ENCODE data around the gene CDR2. TPM values are rescaled to one million over a fixed set of nuclear protein-coding genes. Genes with fewer than 3 reads are reported as not detected.

Gene CDR2
- total and polyA plus RNA-seq, 9 of the 15 experiments (the other 6 are each of a cell fraction or from before 2014, with no cell fraction given): 4.6 to 30.3 (median 19.9) TPM

DNA sequence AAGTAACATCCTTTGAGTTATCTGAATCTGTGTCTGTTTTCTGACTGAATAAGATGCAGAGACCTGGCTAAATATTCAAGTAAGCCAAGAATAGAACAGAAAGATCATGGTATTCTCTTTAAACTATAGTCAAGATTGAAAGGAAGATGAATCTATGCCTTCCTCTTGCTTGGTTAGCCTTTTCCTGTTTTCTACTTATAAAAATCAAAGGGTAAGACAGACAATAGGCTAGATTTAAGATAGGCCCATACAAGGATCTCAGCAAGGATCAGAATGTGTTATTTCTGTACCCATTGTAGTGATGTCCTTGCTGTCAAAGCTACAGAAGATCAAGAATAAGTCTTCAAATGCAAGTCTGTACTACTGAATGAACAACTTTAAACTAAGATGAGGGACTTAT, 7.0 kb upstream of the CDR2 start (continued):
- TF ChIP-seq NR3C1 (CRISPR knock-in tag; IDR thresholded peaks at IDR 0.05): no peak
- no peak for TF ChIP-seq JUN (IDR thresholded peaks at IDR 0.05; ENCODE audit: borderline replicate concordance, low read depth, low read length)
- TF ChIP-seq JUN (CRISPR knock-in tag; IDR thresholded peaks at IDR 0.05; ENCODE audit: borderline replicate concordance): no peak
- TF ChIP-seq GATA2 (CRISPR knock-in tag; IDR thresholded peaks at IDR 0.05): no peak
- no peak for TF ChIP-seq GMEB1 (CRISPR knock-in tag; IDR thresholded peaks at IDR 0.05)
- TF ChIP-seq HOMEZ (CRISPR knock-in tag; IDR thresholded peaks at IDR 0.05): no peak

DNA sequence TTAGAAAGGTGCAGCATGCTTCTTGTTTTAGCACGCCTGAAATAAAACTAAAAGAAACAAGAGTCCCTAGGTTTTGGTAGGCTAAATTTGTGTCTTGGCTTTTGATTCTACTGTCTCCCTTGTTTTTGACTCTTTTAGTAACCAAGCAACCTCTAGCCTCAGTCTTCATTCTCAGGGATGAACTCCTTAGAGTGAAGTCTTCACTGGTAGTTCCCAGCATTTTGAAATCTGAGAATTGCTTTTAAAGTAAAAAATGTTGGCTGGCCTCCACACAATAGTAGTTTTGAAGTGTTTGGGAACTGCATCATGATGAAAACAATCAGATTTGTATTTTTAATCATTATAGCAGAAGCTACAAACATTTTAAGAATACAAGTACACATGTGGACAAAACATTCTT, 6.1 kb upstream of the CDR2 start:
- DNase-seq (ENCODE audit: extremely low read depth in 1 of 4, low spot score in 3 of 4): no peak
- POLR2A ChIA-PET: no interaction called here
- TF ChIP-seq SPI1 (IDR thresholded peaks at IDR 0.05; ENCODE audit: borderline replicate concordance, low read depth, low read length): no peak
- TF ChIP-seq IFI16 (CRISPR knock-in tag; IDR thresholded peaks at IDR 0.05): no peak
- TF ChIP-seq HSF4 (CRISPR knock-in tag; IDR thresholded peaks at IDR 0.05; ENCODE audit: borderline replicate concordance): no peak
- TF ChIP-seq RNF2 (IDR thresholded peaks at IDR 0.05): no peak
- TF ChIP-seq TFE3 (CRISPR knock-in tag; IDR thresholded peaks at IDR 0.05): no peak
- no peak for TF ChIP-seq ZNF143 (CRISPR knock-in tag; IDR thresholded peaks at IDR 0.05)
- no peak for TF ChIP-seq NFATC3 (IDR thresholded peaks at IDR 0.05)
- no peak for TF ChIP-seq ZNF408 (CRISPR knock-in tag; IDR thresholded peaks at IDR 0.05; ENCODE audit: low read depth)
- no peak for TF ChIP-seq NBN (IDR thresholded peaks at IDR 0.05; ENCODE audit: low read depth)
- TF ChIP-seq ZNF282 (CRISPR knock-in tag; IDR thresholded peaks at IDR 0.05): no peak
- no peak for TF ChIP-seq GATAD2A (IDR thresholded peaks at IDR 0.05)
- TF ChIP-seq ZNF280A (IDR thresholded peaks at IDR 0.05; ENCODE audit: low read depth, partially characterized antibody): no peak

More for the DNA sequence above, 6.1 kb upstream of the CDR2 start:
- intact Hi-C loops (cut with micrococcal nuclease) (no loop called here), in situ Hi-C loops (cut with MboI) (loop anchor here (25.0 kb wide), 1 partner anchor 468 kb away; no protein-coding TSS in a partner anchor)
- Histone ChIP-seq H4K20me1 (replicated peaks; ENCODE audit: control insufficient read depth, insufficient read depth, low read length) (no peaks in the 10 kb centered on the region), H2AFZ (ENCODE audit: low read depth, low read length) (no peak overlapping the region), H3K27me3 (ENCODE audit: control insufficient read depth in 2 of 2, insufficient read depth in 2 of 2, low read length in 2 of 2) (no peaks in the 10 kb centered on the region), H3K9ac (ENCODE audit: insufficient read depth in 1 of 2, low read depth in 2 of 2, low read length in 2 of 2) (no peak overlapping the region), H3K9me1 (ENCODE audit: control insufficient read depth, insufficient read depth, low read length) (no peaks in the 10 kb centered on the region), H3K4me2 (ENCODE audit: insufficient read depth, low read length) (no peak overlapping the region), H3K4me3 (no peak overlapping the region), H3K9me3 (replicated peaks; ENCODE audit: control insufficient read depth, insufficient read depth, low read depth, low read length) (no peaks in the 10 kb centered on the region), H3K36me3 (ENCODE audit: control insufficient read depth, insufficient read depth, low read length) (no peaks in the 10 kb centered on the region), H3K79me2 (ENCODE audit: control insufficient read depth, insufficient read depth, low read length) (no peaks in the 10 kb centered on the region), H3K4me1 (replicated peaks in 1 of 2; ENCODE audit: control insufficient read depth in 2 of 2, insufficient read depth in 2 of 2, low read length in 2 of 2) (no peaks in the 10 kb centered on the region), H3K27ac (ENCODE audit: extremely low read depth, low read depth, low read length) (no peak overlapping the region)
- BruUV-seq (replicated peaks): no TSS peak
- WGBS (ENCODE audit: insufficient coverage, low coverage, missing lambda C conversion rate): 55% methylated on average over 1 of the region's 1 CpG
- ATAC-seq (no peak), FAIRE-seq (no peak)
- CTCF ChIA-PET (ENCODE audit: low intra/inter-chr PET ratio): no interaction called here
